ENCODE measurements around the gene FASTKD3.

The FASTKD3 gene

DNA sequence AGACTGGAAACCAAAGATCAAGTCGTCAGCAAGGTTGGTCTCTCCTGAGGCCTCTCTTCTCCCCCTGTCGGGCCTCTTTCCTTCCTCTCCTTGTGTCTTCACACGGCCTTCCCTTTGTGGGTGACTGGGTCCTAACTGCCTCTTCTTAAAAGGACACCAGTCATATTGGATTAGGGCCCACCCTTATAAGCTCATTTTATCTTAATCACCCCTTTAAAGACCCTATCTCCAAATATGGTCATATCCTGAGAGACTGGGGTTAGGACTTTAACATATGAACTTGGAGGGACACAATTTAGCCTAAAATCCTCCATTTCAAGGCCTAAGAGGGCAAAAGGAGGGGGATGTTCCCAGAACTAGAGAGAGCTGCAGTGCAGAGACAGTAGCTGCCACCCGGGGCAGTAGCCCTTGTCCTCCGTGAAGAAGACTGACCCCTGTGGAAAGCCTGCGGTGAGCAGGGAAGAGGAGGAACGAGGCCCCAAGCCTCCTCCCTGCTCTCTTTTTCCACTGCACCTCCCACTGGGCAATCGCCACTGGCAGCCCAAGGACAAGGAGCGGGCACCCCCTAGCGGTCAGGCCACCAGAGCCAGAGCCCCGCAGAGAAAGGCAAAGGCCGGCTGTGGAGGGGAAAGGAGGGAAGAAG, 52.8 kb downstream of the FASTKD3 start:
- peak; percentile 54 to 90 (median 81) for DNase-seq
- intact Hi-C loops (cut with DNase I): no loop called here

DNA sequence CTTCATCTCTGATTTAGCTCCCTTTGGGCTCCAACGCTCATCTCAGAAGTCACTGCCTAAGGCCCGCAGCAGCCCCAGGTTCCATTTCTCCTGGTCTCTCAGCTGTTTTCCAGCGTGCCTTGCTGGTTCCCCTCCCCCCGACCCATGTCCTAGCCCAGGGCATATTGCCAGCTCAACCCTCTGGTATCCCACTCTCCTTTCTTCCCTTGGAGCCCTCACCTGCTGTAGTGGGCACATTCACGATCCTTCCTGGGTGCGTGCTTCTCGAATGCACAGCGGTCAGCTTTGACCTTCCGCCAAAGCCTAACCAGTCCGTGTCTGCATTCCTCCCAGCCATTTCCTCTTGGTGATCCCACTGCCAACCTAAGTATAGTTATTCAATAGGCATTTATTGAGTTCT, 54.0 kb downstream of the FASTKD3 start:
- DNase-seq: no peak
- intact Hi-C loops (cut with DNase I): no loop called here

DNA sequence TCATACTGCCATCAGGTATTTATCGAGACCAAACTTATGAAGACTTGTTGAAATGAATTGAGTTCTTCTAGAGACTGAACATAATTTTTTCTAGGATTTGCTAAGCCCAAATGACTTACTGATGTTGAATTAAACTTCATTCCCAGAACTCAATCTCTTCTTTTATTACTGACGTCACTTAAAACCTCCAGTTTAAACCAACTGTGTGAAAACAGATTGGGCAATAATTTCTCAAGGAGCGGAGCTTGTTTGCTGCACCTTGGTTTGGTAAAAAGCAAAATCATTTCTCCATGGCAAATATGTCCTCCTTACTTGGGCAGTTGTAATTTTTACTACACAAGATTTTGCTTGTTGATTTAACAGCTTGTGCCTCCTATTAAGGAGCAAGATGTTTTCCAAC, 55.3 kb downstream of the FASTKD3 start:
- DNase-seq: no peak
- intact Hi-C loops (cut with DNase I): no loop called here

DNA sequence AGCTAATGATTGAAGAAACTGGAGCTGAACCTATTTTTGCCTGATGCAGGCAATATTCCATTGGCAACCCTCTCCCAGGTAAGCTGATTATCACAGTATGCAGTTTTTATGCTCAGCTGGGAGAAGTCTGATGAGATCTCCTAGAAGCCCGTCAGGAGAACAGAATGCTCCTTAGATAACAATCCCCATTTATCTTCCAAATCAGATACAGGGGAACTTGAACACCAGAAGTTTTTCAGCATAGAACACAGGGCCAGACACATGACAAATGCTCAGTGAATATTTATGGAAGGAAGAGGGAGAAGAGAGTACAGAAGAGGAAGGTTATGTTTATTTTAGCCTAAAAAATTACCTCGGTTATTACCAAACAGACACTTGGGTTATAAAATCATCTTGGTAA, 55.8 kb downstream of the FASTKD3 start:
- no peak for DNase-seq
- intact Hi-C loops (cut with DNase I): no loop called here

DNA sequence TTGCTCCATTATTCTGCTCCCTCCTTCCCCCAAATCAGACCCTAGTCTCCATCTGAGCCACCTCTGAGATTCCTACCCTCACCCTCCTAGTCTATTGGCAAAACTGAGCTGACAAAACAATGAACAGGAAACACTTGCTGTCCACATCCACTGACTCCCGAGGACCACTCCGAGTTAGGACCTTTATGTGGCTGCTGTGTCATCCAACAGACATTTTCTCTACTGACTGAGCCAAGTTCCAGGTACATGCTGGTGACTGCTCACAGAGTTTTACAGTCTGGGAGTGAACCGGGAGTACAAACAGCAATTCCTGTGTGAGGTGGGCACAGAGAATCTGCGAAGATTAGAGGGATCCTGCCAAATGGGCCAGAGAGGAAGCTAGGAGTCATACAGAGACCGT, 57.1 kb downstream of the FASTKD3 start:
- intact Hi-C loops (cut with DNase I): no loop called here
- no peak for DNase-seq
